IMR-90 (cell line): ENCODE measurements around the gene APBB1IP. TPM values are rescaled to one million over a fixed set of nuclear protein-coding genes. Genes with fewer than 3 reads are reported as not detected.

ENCODE experiments used
- ATAC-seq: fragments of 200-7000 bp; cut with Tn5 transposase; 2 replicates; pipeline ENCODE4 v1.9.1; 2020; ENCODE audit warnings: low read depth, mild to moderate bottlenecking, moderate library complexity
- BruUV-seq: library from RNA; stranded (reverse); fragments of 400-500 nt; replicated peaks from 2 replicates; lab custom pipeline; 2021; lab: Mats Ljungman, UMichigan
- CTCF ChIA-PET: fragments of 300-600 bp; formaldehyde crosslinking; extraction: SDS; loops from one replicate; lab custom pipeline; 2021; ENCODE audit warnings: antibody characterized with exemption; lab: Yijun Ruan, JAX
- POLR2A ChIA-PET: fragments of 300-600 bp; sonication (Branson Sonifier 250); formaldehyde crosslinking; loops from one replicate; lab custom pipeline; 2022; ENCODE audit warnings: antibody characterized with exemption; ENCODE audit not compliant: unreplicated experiment; lab: Charles Lee
- DNase-seq: peaks from one replicate; pipeline ENCODE4 v3.0.0; 2013
- H2AFZ ChIP-seq: replicated peaks from 2 replicates; pipeline ENCODE3; 2013; ENCODE audit warnings: low read length, mild to moderate bottlenecking; ENCODE audit not compliant: poor library complexity
- H2AK5ac ChIP-seq: 2 replicates; pipeline ENCODE4 v1.6.1; 2013; ENCODE audit warnings: low read depth, low read length, inconsistent platforms
- H2AK9ac ChIP-seq: replicated peaks from 2 replicates; pipeline ENCODE3; 2013; ENCODE audit warnings: mild to moderate bottlenecking, low read depth, low read length, moderate library complexity; ENCODE audit not compliant: poor library complexity
- H2BK120ac ChIP-seq: 2 replicates; pipeline ENCODE4 v1.6.1; 2013; ENCODE audit warnings: low read depth, low read length, inconsistent platforms
- H2BK15ac ChIP-seq: 3 replicates; pipeline ENCODE4 v1.6.1; 2013; ENCODE audit warnings: low read depth, low read length, inconsistent platforms
- H2BK20ac ChIP-seq: 2 replicates; pipeline ENCODE4 v1.6.1; 2013; ENCODE audit warnings: low read depth, mild to moderate bottlenecking, inconsistent platforms, low read length, moderate library complexity
- H2BK5ac ChIP-seq: 2 replicates; pipeline ENCODE4 v1.6.1; 2013; ENCODE audit warnings: mild to moderate bottlenecking, low read depth, low read length, inconsistent platforms; ENCODE audit not compliant: poor library complexity, severe bottlenecking
- H3K14ac ChIP-seq: replicated peaks from 2 replicates; pipeline ENCODE4 v1.6.1; 2013; ENCODE audit warnings: low read depth, low read length, inconsistent platforms
- H3K18ac ChIP-seq: 2 replicates; pipeline ENCODE4 v1.6.1; 2013; ENCODE audit warnings: low read depth, low read length, control low read depth
- H3K23ac ChIP-seq: 2 replicates; pipeline ENCODE4 v1.6.1; 2013; ENCODE audit warnings: low read depth, low read length, inconsistent platforms
- H3K27ac ChIP-seq: 2 replicates; pipeline ENCODE4 v1.5.1; 2013; ENCODE audit warnings: mild to moderate bottlenecking, control low read depth, low read length; ENCODE audit not compliant: insufficient read depth
- H3K27me3 ChIP-seq: 2 replicates; pipeline ENCODE4 v1.6.1; 2013; ENCODE audit warnings: low read length; ENCODE audit not compliant: control insufficient read depth, insufficient read depth
- H3K36me3 ChIP-seq: 2 replicates; pipeline ENCODE4 v1.6.1; 2013; ENCODE audit warnings: low read length, mixed read lengths; ENCODE audit not compliant: control insufficient read depth, insufficient read depth
- H3K4ac ChIP-seq: 2 replicates; pipeline ENCODE4 v1.6.1; 2013; ENCODE audit warnings: low read depth, low read length, inconsistent platforms
- H3K4me1 ChIP-seq: 2 replicates; pipeline ENCODE4 v1.6.1; 2013; ENCODE audit warnings: low read length, mixed read lengths; ENCODE audit not compliant: control insufficient read depth, insufficient read depth
- H3K4me2 ChIP-seq: 2 replicates; pipeline ENCODE4 v1.6.1; 2013; ENCODE audit warnings: low read depth, mild to moderate bottlenecking, control low read depth, low read length, moderate library complexity
- H3K4me3 ChIP-seq: 2 replicates; pipeline ENCODE4 v1.5.1; 2013; ENCODE audit warnings: low read depth, mild to moderate bottlenecking, control low read depth, low read length, moderate library complexity; ENCODE audit not compliant: insufficient read depth
- H3K56ac ChIP-seq: 2 replicates; pipeline ENCODE4 v1.6.1; 2013; ENCODE audit warnings: low read length, inconsistent platforms; ENCODE audit not compliant: insufficient read depth; ENCODE audit errors: extremely low read depth
- H3K79me1 ChIP-seq, 2 experiments: 2 replicates each; pipeline ENCODE4 v1.6.1; 2013; ENCODE audit warnings: low read length in 2 of 2, inconsistent platforms in 1 of 2, low read depth in 1 of 2
- H3K9ac ChIP-seq: 2 replicates; pipeline ENCODE4 v1.6.1; 2013; ENCODE audit warnings: low read depth, low read length, control low read depth
- H3K9me1 ChIP-seq: 2 replicates; pipeline ENCODE4 v1.6.1; 2013; ENCODE audit warnings: low read length, inconsistent platforms; ENCODE audit not compliant: insufficient read depth
- H3K9me3 ChIP-seq: 2 replicates; pipeline ENCODE4 v1.6.1; 2013; ENCODE audit warnings: low read length; ENCODE audit not compliant: control insufficient read depth, insufficient read depth
- H4K20me1 ChIP-seq: 2 replicates; pipeline ENCODE4 v1.6.1; 2013; ENCODE audit warnings: low read length, inconsistent platforms; ENCODE audit not compliant: insufficient read depth
- H4K5ac ChIP-seq: 2 replicates; pipeline ENCODE4 v1.6.1; 2013; ENCODE audit warnings: mild to moderate bottlenecking, low read depth, low read length, control low read depth
- H4K8ac ChIP-seq, 2 experiments: 2 replicates each; pipeline ENCODE4 v1.6.1; 2013; ENCODE audit warnings: low read depth in 2 of 2, low read length in 2 of 2, control low read depth in 1 of 2, inconsistent platforms in 1 of 2
- H4K91ac ChIP-seq: 2 replicates; pipeline ENCODE4 v1.6.1; 2013; ENCODE audit warnings: low read depth, low read length, inconsistent platforms; ENCODE audit not compliant: insufficient read depth
- CEBPB ChIP-seq: IDR thresholded peaks from 2 replicates; pipeline ENCODE4 v1.6.1; 2012; ENCODE audit warnings: low read depth, low read length, improper control_type of control experiment
- CHD1 ChIP-seq: IDR thresholded peaks from 2 replicates; pipeline ENCODE4 v1.6.1; 2012; ENCODE audit warnings: low read depth, low read length, improper control_type of control experiment
- CTCF ChIP-seq: conservative IDR thresholded peaks from 2 replicates; pipeline ENCODE4 v1.5.1; 2012; ENCODE audit warnings: mild to moderate bottlenecking, low read depth, low read length, improper control_type of control experiment
- ELK1 ChIP-seq: fragments of 150-350 bp; IDR thresholded peaks from 2 replicates; pipeline ENCODE4 v1.6.1; 2016; ENCODE audit warnings: low read depth, mild to moderate bottlenecking, low read length, moderate library complexity, borderline replicate concordance
- FOS ChIP-seq: fragments of 150-350 bp; IDR thresholded peaks from 2 replicates; pipeline ENCODE4 v1.6.1; 2016; ENCODE audit warnings: low read depth, low read length
- MAZ ChIP-seq: IDR thresholded peaks from 2 replicates; pipeline ENCODE4 v1.6.1; 2012; ENCODE audit warnings: low read depth, mild to moderate bottlenecking, low read length, improper control_type of control experiment, moderate library complexity, borderline replicate concordance
- POLR2A ChIP-seq: IDR thresholded peaks from 2 replicates; pipeline ENCODE4 v1.6.1; 2012; ENCODE audit warnings: mild to moderate bottlenecking, low read depth, low read length
- RAD21 ChIP-seq: IDR thresholded peaks from 2 replicates; pipeline ENCODE4 v1.6.1; 2012; ENCODE audit warnings: low read length, improper control_type of control experiment
- RCOR1 ChIP-seq: IDR thresholded peaks from 2 replicates; pipeline ENCODE4 v1.6.1; 2012; ENCODE audit warnings: mild to moderate bottlenecking, low read length, improper control_type of control experiment; ENCODE audit not compliant: insufficient replicate concordance
- RFX5 ChIP-seq: IDR thresholded peaks from 2 replicates; pipeline ENCODE4 v1.8.0; 2012; ENCODE audit warnings: low read depth, mild to moderate bottlenecking, low read length, moderate library complexity
- SMC3 ChIP-seq: fragments of 150-350 bp; IDR thresholded peaks from 2 replicates; pipeline ENCODE4 v1.6.1; 2016; ENCODE audit warnings: low read depth, mild to moderate bottlenecking, antibody characterized with exemption, low read length, moderate library complexity
- WGBS, 2 experiments: methylation state at CpG; one replicate each; pipeline versions ENCODE4 v1.1.5 to v1.1.7; 2013; ENCODE audit warnings: missing lambda C conversion rate in 2 of 2; ENCODE audit not compliant: insufficient read length in 1 of 2; ENCODE audit errors: extremely low coverage in 2 of 2; 5-methylcytosine and 5-hydroxymethylcytosine counted together
- dilution Hi-C: fragments of 300-500 bp; cut with HindIII; formaldehyde crosslinking; loops from one replicate; pipeline ENCODE4 v1.14.3; 2018; ENCODE audit warnings: low sequenced_read_pairs; ENCODE audit not compliant: unreplicated experiment
- in situ Hi-C: fragments of 300-500 bp; cut with MboI; formaldehyde crosslinking; loops from 3 replicates; pipeline ENCODE4 v1.14.3; 2019; ENCODE audit warnings: low sequenced_read_pairs, inconsistent platforms, mixed read lengths
- intact Hi-C: fragments of 100-400 bp; cut with micrococcal nuclease; formaldehyde crosslinking; loops from 2 replicates; pipeline ENCODE4 v1.10.0; 2022
- polyA plus RNA-seq, 3 experiments: library from polyadenylated mRNA; depleted of rRNA; stranded (reverse); fragments of >200 nt; gene quantifications; 2 replicates each; pipeline ENCODE4 v1.2.3, GENCODE V29; 2012; ENCODE audit warnings: low replicate concordance in 1 of 3
- total RNA-seq: library from RNA; depleted of rRNA; stranded (reverse); fragments of >200 nt; gene quantifications from 2 replicates; pipeline ENCODE4 v1.2.3, GENCODE V29; 2012
- TF ChIP-seq, protein P1 (sequence below): fragments of 150-350 bp; IDR thresholded peaks from 2 replicates; pipeline ENCODE4 v1.6.1; 2017; ENCODE audit warnings: mild to moderate bottlenecking, antibody characterized with exemption, low read length, low read depth

APBB1IP gene
- total and polyA plus RNA-seq, 2 of the 4 experiments (the other 2 are of a cell fraction) = not detected

DNA sequence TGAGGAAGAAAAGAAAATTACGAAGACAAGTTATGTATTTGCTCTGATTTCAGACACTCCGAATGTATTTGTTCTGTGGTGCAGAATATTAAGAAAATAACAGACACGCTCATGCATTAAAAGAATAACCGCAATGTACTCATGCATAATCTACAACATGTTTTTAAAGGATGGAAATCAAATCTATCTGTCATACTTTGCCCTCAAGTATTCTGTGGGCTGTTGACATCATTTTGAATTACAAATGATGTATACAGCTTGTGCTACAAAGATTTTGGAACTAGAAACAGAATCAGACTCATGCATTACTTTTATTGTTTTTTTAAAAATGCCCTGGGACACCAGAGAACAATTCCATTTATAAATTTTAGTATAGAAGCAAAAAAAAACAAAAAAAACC lies 69.9 kb downstream of the APBB1IP start:
- H3K9me1 ChIP-seq = no peaks in the 10 kb centered on the region
- no CpG with 5 or more reads among the region's 4 CpGs for WGBS, 2 experiments
- H2AK9ac ChIP-seq = no peak overlapping the region
- no peak overlapping the region for H3K4me2 ChIP-seq
- no peak overlapping the region for H3K18ac ChIP-seq
- dilution Hi-C loops = no loop called here
- H3K14ac ChIP-seq = no peak overlapping the region
- H3K27me3 ChIP-seq = no peaks in the 10 kb centered on the region
- no peak overlapping the region for H3K56ac ChIP-seq
- intact Hi-C loops = no loop called here
- no peak overlapping the region for H3K23ac ChIP-seq
- no peak overlapping the region for H2AFZ ChIP-seq
- H3K9ac ChIP-seq = no peak overlapping the region
- no peak overlapping the region for H4K5ac ChIP-seq
- no peak overlapping the region for H3K4ac ChIP-seq
- in situ Hi-C loops = no loop called here
- no TSS peak for BruUV-seq
- ChIA-PET POLR2A (no interaction called here), CTCF (no interaction called here)
- ATAC-seq (no peak), DNase-seq (no peak)
- no peaks in the 10 kb centered on the region for H3K4me1 ChIP-seq
- H3K36me3 ChIP-seq = no peaks in the 10 kb centered on the region
- no peak overlapping the region for H3K4me3 ChIP-seq
- H2BK120ac ChIP-seq = no peak overlapping the region
- H2AK5ac ChIP-seq = no peak overlapping the region
- no peaks in the 10 kb centered on the region for H4K20me1 ChIP-seq
- TF ChIP-seq CEBPB (no peak), SMC3 (no peak), RFX5 (no peak), POLR2A (no peak), CTCF (no peak), FOS (no peak), MAZ (no peak), RAD21 (no peak), ELK1 (no peak), RCOR1 (no peak), CHD1 (no peak)
- TF ChIP-seq, protein P1, sequence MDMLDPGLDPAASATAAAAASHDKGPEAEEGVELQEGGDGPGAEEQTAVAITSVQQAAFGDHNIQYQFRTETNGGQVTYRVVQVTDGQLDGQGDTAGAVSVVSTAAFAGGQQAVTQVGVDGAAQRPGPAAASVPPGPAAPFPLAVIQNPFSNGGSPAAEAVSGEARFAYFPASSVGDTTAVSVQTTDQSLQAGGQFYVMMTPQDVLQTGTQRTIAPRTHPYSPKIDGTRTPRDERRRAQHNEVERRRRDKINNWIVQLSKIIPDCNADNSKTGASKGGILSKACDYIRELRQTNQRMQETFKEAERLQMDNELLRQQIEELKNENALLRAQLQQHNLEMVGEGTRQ = no peak
- H2BK20ac ChIP-seq = no peak overlapping the region
- no peak overlapping the region for H2BK5ac ChIP-seq
- H3K9me3 ChIP-seq = peaks cover 15% of the 10 kb centered on the region
- H4K91ac ChIP-seq = no peak overlapping the region
- no peak overlapping the region for H3K27ac ChIP-seq
- no peak overlapping the region for H4K8ac ChIP-seq
- no peak overlapping the region for H2BK15ac ChIP-seq
- no peaks in the 10 kb centered on the region for H3K79me1 ChIP-seq
